IMR-90 (cell line): Measurements from ENCODE around the gene MAPKAP1. TPM values are rescaled to one million over a fixed set of nuclear protein-coding genes. Genes with fewer than 3 reads are reported as not detected.

Experiments used
- ATAC-seq: fragments of 200-7000 bp; cut with Tn5 transposase; 2 replicates; pipeline ENCODE4 v1.9.1; 2020; ENCODE audit warnings: low read depth, mild to moderate bottlenecking, moderate library complexity
- BruUV-seq: library from RNA; stranded (reverse); fragments of 400-500 nt; replicated peaks from 2 replicates; lab custom pipeline; 2021; lab: Mats Ljungman, UMichigan
- CTCF ChIA-PET: fragments of 300-600 bp; formaldehyde crosslinking; extraction: SDS; loops from one replicate; lab custom pipeline; 2021; ENCODE audit warnings: antibody characterized with exemption; lab: Yijun Ruan, JAX
- POLR2A ChIA-PET: fragments of 300-600 bp; sonication (Branson Sonifier 250); formaldehyde crosslinking; loops from one replicate; lab custom pipeline; 2022; ENCODE audit warnings: antibody characterized with exemption; ENCODE audit not compliant: unreplicated experiment; lab: Charles Lee
- DNase-seq: peaks from one replicate; pipeline ENCODE4 v3.0.0; 2013
- H2AFZ ChIP-seq: replicated peaks from 2 replicates; pipeline ENCODE3; 2013; ENCODE audit warnings: low read length, mild to moderate bottlenecking; ENCODE audit not compliant: poor library complexity
- H2AK5ac ChIP-seq: 2 replicates; pipeline ENCODE4 v1.6.1; 2013; ENCODE audit warnings: low read depth, low read length, inconsistent platforms
- H2AK9ac ChIP-seq: replicated peaks from 2 replicates; pipeline ENCODE3; 2013; ENCODE audit warnings: mild to moderate bottlenecking, low read depth, low read length, moderate library complexity; ENCODE audit not compliant: poor library complexity
- H2BK120ac ChIP-seq: 2 replicates; pipeline ENCODE4 v1.6.1; 2013; ENCODE audit warnings: low read depth, low read length, inconsistent platforms
- H2BK15ac ChIP-seq: 3 replicates; pipeline ENCODE4 v1.6.1; 2013; ENCODE audit warnings: low read depth, low read length, inconsistent platforms
- H2BK20ac ChIP-seq: 2 replicates; pipeline ENCODE4 v1.6.1; 2013; ENCODE audit warnings: low read depth, mild to moderate bottlenecking, inconsistent platforms, low read length, moderate library complexity
- H2BK5ac ChIP-seq: 2 replicates; pipeline ENCODE4 v1.6.1; 2013; ENCODE audit warnings: mild to moderate bottlenecking, low read depth, low read length, inconsistent platforms; ENCODE audit not compliant: poor library complexity, severe bottlenecking
- H3K14ac ChIP-seq: replicated peaks from 2 replicates; pipeline ENCODE4 v1.6.1; 2013; ENCODE audit warnings: low read depth, low read length, inconsistent platforms
- H3K18ac ChIP-seq: 2 replicates; pipeline ENCODE4 v1.6.1; 2013; ENCODE audit warnings: low read depth, low read length, control low read depth
- H3K23ac ChIP-seq: 2 replicates; pipeline ENCODE4 v1.6.1; 2013; ENCODE audit warnings: low read depth, low read length, inconsistent platforms
- H3K27ac ChIP-seq: 2 replicates; pipeline ENCODE4 v1.5.1; 2013; ENCODE audit warnings: mild to moderate bottlenecking, control low read depth, low read length; ENCODE audit not compliant: insufficient read depth
- H3K27me3 ChIP-seq: 2 replicates; pipeline ENCODE4 v1.6.1; 2013; ENCODE audit warnings: low read length; ENCODE audit not compliant: control insufficient read depth, insufficient read depth
- H3K36me3 ChIP-seq: 2 replicates; pipeline ENCODE4 v1.6.1; 2013; ENCODE audit warnings: low read length, mixed read lengths; ENCODE audit not compliant: control insufficient read depth, insufficient read depth
- H3K4ac ChIP-seq: 2 replicates; pipeline ENCODE4 v1.6.1; 2013; ENCODE audit warnings: low read depth, low read length, inconsistent platforms
- H3K4me1 ChIP-seq: 2 replicates; pipeline ENCODE4 v1.6.1; 2013; ENCODE audit warnings: low read length, mixed read lengths; ENCODE audit not compliant: control insufficient read depth, insufficient read depth
- H3K4me2 ChIP-seq: 2 replicates; pipeline ENCODE4 v1.6.1; 2013; ENCODE audit warnings: low read depth, mild to moderate bottlenecking, control low read depth, low read length, moderate library complexity
- H3K4me3 ChIP-seq: 2 replicates; pipeline ENCODE4 v1.5.1; 2013; ENCODE audit warnings: low read depth, mild to moderate bottlenecking, control low read depth, low read length, moderate library complexity; ENCODE audit not compliant: insufficient read depth
- H3K56ac ChIP-seq: 2 replicates; pipeline ENCODE4 v1.6.1; 2013; ENCODE audit warnings: low read length, inconsistent platforms; ENCODE audit not compliant: insufficient read depth; ENCODE audit errors: extremely low read depth
- H3K79me1 ChIP-seq, 2 experiments: 2 replicates each; pipeline ENCODE4 v1.6.1; 2013; ENCODE audit warnings: low read length in 2 of 2, inconsistent platforms in 1 of 2, low read depth in 1 of 2
- H3K9ac ChIP-seq: 2 replicates; pipeline ENCODE4 v1.6.1; 2013; ENCODE audit warnings: low read depth, low read length, control low read depth
- H3K9me1 ChIP-seq: 2 replicates; pipeline ENCODE4 v1.6.1; 2013; ENCODE audit warnings: low read length, inconsistent platforms; ENCODE audit not compliant: insufficient read depth
- H3K9me3 ChIP-seq: 2 replicates; pipeline ENCODE4 v1.6.1; 2013; ENCODE audit warnings: low read length; ENCODE audit not compliant: control insufficient read depth, insufficient read depth
- H4K20me1 ChIP-seq: 2 replicates; pipeline ENCODE4 v1.6.1; 2013; ENCODE audit warnings: low read length, inconsistent platforms; ENCODE audit not compliant: insufficient read depth
- H4K5ac ChIP-seq: 2 replicates; pipeline ENCODE4 v1.6.1; 2013; ENCODE audit warnings: mild to moderate bottlenecking, low read depth, low read length, control low read depth
- H4K8ac ChIP-seq, 2 experiments: 2 replicates each; pipeline ENCODE4 v1.6.1; 2013; ENCODE audit warnings: low read depth in 2 of 2, low read length in 2 of 2, control low read depth in 1 of 2, inconsistent platforms in 1 of 2
- H4K91ac ChIP-seq: 2 replicates; pipeline ENCODE4 v1.6.1; 2013; ENCODE audit warnings: low read depth, low read length, inconsistent platforms; ENCODE audit not compliant: insufficient read depth
- BHLHE40 ChIP-seq: fragments of 150-350 bp; IDR thresholded peaks from 2 replicates; pipeline ENCODE4 v1.6.1; 2016; ENCODE audit warnings: mild to moderate bottlenecking, low read depth, low read length
- CEBPB ChIP-seq: IDR thresholded peaks from 2 replicates; pipeline ENCODE4 v1.6.1; 2012; ENCODE audit warnings: low read depth, low read length, improper control_type of control experiment
- MAFK ChIP-seq: IDR thresholded peaks from 2 replicates; pipeline ENCODE4 v1.6.1; 2012; ENCODE audit warnings: low read depth, low read length, improper control_type of control experiment
- MXI1 ChIP-seq: IDR thresholded peaks from 2 replicates; pipeline ENCODE4 v1.6.1; 2012; ENCODE audit warnings: low read depth, mild to moderate bottlenecking, low read length, moderate library complexity, borderline replicate concordance
- NFE2L2 ChIP-seq: fragments of 150-350 bp; IDR thresholded peaks from 2 replicates; pipeline ENCODE4 v1.6.1; 2016; ENCODE audit warnings: low read depth, mild to moderate bottlenecking, low read length
- RAD21 ChIP-seq: IDR thresholded peaks from 2 replicates; pipeline ENCODE4 v1.6.1; 2012; ENCODE audit warnings: low read length, improper control_type of control experiment
- RFX5 ChIP-seq: IDR thresholded peaks from 2 replicates; pipeline ENCODE4 v1.8.0; 2012; ENCODE audit warnings: low read depth, mild to moderate bottlenecking, low read length, moderate library complexity
- WGBS, 2 experiments: methylation state at CpG; one replicate each; pipeline versions ENCODE4 v1.1.5 to v1.1.7; 2013; ENCODE audit warnings: missing lambda C conversion rate in 2 of 2; ENCODE audit not compliant: insufficient read length in 1 of 2; ENCODE audit errors: extremely low coverage in 2 of 2; 5-methylcytosine and 5-hydroxymethylcytosine counted together
- dilution Hi-C: fragments of 300-500 bp; cut with HindIII; formaldehyde crosslinking; loops from one replicate; pipeline ENCODE4 v1.14.3; 2018; ENCODE audit warnings: low sequenced_read_pairs; ENCODE audit not compliant: unreplicated experiment
- in situ Hi-C: fragments of 300-500 bp; cut with MboI; formaldehyde crosslinking; loops from 3 replicates; pipeline ENCODE4 v1.14.3; 2019; ENCODE audit warnings: low sequenced_read_pairs, inconsistent platforms, mixed read lengths
- intact Hi-C: fragments of 100-400 bp; cut with micrococcal nuclease; formaldehyde crosslinking; loops from 2 replicates; pipeline ENCODE4 v1.10.0; 2022
- polyA plus RNA-seq, 3 experiments: library from polyadenylated mRNA; depleted of rRNA; stranded (reverse); fragments of >200 nt; gene quantifications; 2 replicates each; pipeline ENCODE4 v1.2.3, GENCODE V29; 2012; ENCODE audit warnings: low replicate concordance in 1 of 3
- total RNA-seq: library from RNA; depleted of rRNA; stranded (reverse); fragments of >200 nt; gene quantifications from 2 replicates; pipeline ENCODE4 v1.2.3, GENCODE V29; 2012

Gene MAPKAP1
- total and polyA plus RNA-seq, 2 of the 4 experiments (the other 2 are of a cell fraction) = 87.2 to 158 TPM

DNA sequence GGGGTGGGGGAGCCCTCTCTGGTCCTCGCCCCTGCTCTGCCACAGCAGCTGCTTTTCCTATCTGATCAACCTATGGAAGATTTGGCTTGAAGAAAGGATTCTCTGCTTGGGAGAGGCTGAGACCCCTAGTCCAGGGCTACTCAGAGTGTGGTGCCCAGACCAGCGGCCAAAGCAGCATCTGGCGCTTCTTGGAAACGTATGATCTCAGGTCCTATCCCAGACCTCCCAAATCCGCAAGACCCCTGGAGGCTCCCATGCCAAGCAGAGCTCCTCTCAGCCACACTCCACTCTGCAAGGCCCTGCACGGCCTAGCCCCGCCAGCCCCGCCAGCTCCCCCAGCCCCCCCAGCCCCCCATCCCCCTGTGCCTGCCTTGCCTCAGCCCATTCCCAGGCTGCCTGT lies 263.6 kb downstream of the MAPKAP1 start:
- Histone ChIP-seq H3K4me3 (no peak overlapping the region), H2BK120ac (no peak overlapping the region), H3K36me3 (peaks cover 13% of the 10 kb centered on the region), H3K18ac (no peak overlapping the region), H3K56ac (no peak overlapping the region), H3K27ac (no peak overlapping the region), H3K4me1 (no peaks in the 10 kb centered on the region), H3K9me3 (no peaks in the 10 kb centered on the region), H2AK9ac (no peak overlapping the region), H4K20me1 (no peaks in the 10 kb centered on the region), H3K9me1 (no peaks in the 10 kb centered on the region), H4K91ac (no peak overlapping the region), H2AFZ (no peak overlapping the region), H3K27me3 (no peaks in the 10 kb centered on the region), H3K4me2 (no peak overlapping the region), H2AK5ac (no peak overlapping the region), H4K8ac (no peak overlapping the region), H2BK20ac (no peak overlapping the region), H3K79me1 (0 out of 4 replicates have a peak, but pooled peaks cover 0 to 3% of the 10 kb centered on the region in 2 experiments), H3K9ac (no peak overlapping the region), H4K5ac (no peak overlapping the region), H3K14ac (no peak overlapping the region), H3K4ac (no peak overlapping the region), H2BK15ac (no peak overlapping the region), H3K23ac (no peak overlapping the region), H2BK5ac (no peak overlapping the region)
- dilution Hi-C loops (no loop called here), in situ Hi-C loops (no loop called here), intact Hi-C loops (no loop called here)
- no peak for TF ChIP-seq RFX5
- TF ChIP-seq MAFK = no peak
- no peak for TF ChIP-seq RAD21
- no peak for TF ChIP-seq MXI1
- no peak for TF ChIP-seq NFE2L2
- no peak for TF ChIP-seq BHLHE40
- TF ChIP-seq CEBPB = no peak
- ATAC-seq (no peak), DNase-seq (no peak)
- ChIA-PET POLR2A (no interaction called here), CTCF (no interaction called here)
- no CpG with 5 or more reads among the region's 8 CpGs for WGBS, 2 experiments
- no TSS peak for BruUV-seq
